ENCODE data around the gene TBC1D25. TPM values are rescaled to one million over a fixed set of nuclear protein-coding genes. Genes with fewer than 3 reads are reported as not detected.

The TBC1D25 gene
- total RNA-seq, 3 donors from 2014 or later = 11.3 to 13.0 (median 12.5) TPM

DNA sequence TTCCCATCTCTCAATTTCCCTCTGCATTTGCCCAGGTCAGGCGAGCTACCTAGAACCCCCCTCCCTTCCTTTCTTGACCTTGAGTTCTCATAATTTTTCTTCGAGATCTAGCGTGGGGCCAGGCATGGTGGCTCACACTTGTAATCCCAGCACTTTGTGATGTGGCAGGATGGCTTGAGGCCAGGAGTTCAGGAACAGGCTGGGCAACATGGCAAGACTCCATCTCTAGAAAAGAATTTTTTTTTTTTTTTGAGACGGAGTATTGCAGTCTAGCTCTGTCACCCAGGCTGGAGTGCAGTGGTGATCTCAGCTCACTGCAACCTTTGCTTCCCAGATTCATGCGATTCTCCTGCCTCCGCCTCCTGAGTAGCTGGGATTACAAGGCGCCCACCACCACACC lies 35.3 kb upstream of the TBC1D25 start:
- H3K4me3 ChIP-seq = no peak overlapping the region
- intact Hi-C loops (cut with DNase I; ENCODE audit: low total_unique reads) = no loop called here
- peaks cover 0 to 33% of the 10 kb centered on the region in 2 donors for H3K27me3 ChIP-seq
- TF ChIP-seq POLR2A (IDR thresholded peaks at IDR 0.05) = no peak
- H3K36me3 ChIP-seq = no peaks in the 10 kb centered on the region
- no peaks in the 10 kb centered on the region for H3K9me3 ChIP-seq
- no peak overlapping the region for H3K27ac ChIP-seq
- no peaks in the 10 kb centered on the region for H3K4me1 ChIP-seq
- no peak for DNase-seq (ENCODE audit: low spot score in 2 of 2)

DNA sequence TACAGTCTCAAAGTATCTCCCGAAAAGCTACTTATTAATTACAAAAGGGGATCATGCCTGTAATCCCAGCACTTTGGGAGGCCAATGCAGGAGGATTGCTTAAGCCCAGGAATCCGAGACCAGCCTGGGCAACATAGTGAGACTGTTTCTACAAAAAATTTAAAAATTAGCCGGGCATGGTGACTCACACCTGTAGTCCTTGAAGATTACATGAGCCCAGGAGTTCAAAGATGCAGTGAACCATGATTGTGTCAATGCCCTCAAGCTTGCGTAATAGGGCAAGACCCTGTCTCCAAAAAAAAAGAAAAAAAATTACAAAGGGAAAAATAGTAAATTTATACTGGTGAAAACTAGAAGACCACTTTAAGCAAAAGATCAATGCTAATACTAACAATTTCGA lies 34.0 kb upstream of the TBC1D25 start:
- Histone ChIP-seq H3K36me3 (no peaks in the 10 kb centered on the region), H3K27ac (no peak overlapping the region), H3K27me3 (peaks cover 0 to 29% of the 10 kb centered on the region in 2 donors), H3K4me1 (no peaks in the 10 kb centered on the region), H3K9me3 (no peaks in the 10 kb centered on the region), H3K4me3 (no peak overlapping the region)
- DNase-seq (ENCODE audit: low spot score in 2 of 2) = no peak
- intact Hi-C loops (cut with DNase I; ENCODE audit: low total_unique reads) = no loop called here
- TF ChIP-seq POLR2A (IDR thresholded peaks at IDR 0.05) (no peak), POLR2AphosphoS5 (IDR thresholded peaks at IDR 0.05) (no peak)
- TF ChIP-seq, protein P1, sequence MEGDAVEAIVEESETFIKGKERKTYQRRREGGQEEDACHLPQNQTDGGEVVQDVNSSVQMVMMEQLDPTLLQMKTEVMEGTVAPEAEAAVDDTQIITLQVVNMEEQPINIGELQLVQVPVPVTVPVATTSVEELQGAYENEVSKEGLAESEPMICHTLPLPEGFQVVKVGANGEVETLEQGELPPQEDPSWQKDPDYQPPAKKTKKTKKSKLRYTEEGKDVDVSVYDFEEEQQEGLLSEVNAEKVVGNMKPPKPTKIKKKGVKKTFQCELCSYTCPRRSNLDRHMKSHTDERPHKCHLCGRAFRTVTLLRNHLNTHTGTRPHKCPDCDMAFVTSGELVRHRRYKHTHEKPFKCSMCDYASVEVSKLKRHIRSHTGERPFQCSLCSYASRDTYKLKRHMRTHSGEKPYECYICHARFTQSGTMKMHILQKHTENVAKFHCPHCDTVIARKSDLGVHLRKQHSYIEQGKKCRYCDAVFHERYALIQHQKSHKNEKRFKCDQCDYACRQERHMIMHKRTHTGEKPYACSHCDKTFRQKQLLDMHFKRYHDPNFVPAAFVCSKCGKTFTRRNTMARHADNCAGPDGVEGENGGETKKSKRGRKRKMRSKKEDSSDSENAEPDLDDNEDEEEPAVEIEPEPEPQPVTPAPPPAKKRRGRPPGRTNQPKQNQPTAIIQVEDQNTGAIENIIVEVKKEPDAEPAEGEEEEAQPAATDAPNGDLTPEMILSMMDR (IDR thresholded peaks at IDR 0.05) = no peak

DNA sequence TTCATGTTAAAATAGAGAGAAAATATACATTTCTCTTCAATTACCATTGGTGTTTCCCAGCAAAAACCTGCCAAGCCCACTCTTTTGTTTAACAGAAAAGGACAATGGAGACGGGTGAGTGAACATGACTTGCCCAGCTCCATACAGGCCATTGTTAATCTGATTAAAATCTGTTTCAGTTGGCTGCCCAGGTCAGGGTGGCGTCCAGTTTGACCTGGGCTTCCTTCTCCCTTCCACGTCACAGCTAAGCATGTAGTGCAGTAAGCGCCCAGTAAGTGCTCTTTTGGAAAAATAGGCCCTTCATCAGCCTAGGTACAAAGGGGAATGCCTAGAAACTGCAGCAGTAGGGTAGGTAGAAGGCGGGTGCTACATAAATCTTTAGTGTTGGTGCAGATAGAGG lies 32.3 kb upstream of the TBC1D25 start:
- H3K9me3 ChIP-seq = no peaks in the 10 kb centered on the region
- intact Hi-C loops (cut with DNase I; ENCODE audit: low total_unique reads) = no loop called here
- TF ChIP-seq, protein P1 (IDR thresholded peaks at IDR 0.05) = no peak
- TF ChIP-seq POLR2AphosphoS5 (IDR thresholded peaks at IDR 0.05) (no peak), POLR2A (IDR thresholded peaks at IDR 0.05) (no peak)

DNA sequence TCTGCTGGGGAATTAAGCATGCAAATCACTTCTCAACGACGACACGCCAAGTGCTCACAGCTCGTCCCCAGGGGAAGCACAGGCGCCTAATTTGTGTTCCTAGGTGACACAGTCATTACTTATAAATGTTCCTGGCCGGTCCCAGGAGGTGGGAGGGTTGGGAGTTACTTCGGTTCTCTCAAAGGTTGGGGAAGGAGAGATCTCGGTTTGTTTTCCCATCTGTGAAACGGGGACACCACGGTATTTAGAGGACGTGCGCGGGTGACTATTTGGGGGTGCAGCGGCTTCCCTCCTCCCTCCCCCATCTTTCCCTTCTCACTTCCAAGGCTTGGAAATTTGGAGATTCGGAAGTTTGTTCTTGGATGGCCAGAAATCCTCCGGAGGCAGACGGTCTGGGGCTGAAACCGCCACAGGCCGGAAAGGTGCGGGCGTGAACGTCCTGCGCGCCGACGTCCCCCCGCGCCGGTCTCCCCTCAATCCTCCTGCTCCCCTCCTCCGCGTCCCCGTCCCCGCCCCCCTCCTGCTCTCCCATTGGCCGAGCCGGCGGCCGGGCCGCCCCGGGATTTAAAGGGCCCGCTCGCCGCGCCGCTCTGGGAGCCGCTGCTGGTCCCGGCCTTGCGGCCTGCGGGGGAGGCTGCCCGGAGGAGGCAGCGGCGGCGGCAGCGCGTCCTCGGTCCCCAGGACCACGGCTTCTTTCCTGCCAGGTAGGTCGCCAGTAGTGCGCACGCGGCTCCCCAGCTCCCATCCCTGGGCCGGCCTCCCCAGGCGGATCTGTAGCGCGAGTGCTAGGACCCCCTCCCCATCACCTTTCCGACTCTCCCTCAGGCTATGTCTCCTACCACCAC lies 30.9 kb upstream of the TBC1D25 start, which contains the start of gene PORCN:
TSS of gene PORCN (plus strand) at position 593 of the 845 bp plus-strand sequence. CDS start 829 bp downstream, outside the sequence.
- Histone ChIP-seq H3K36me3 (no peaks in the 10 kb centered on the region), H3K4me1 (no peaks in the 10 kb centered on the region), H3K9me3 (no peaks in the 10 kb centered on the region), H3K27ac (peak within 1 kb of the TSS; percentile 65 to 87), H3K27me3 (peaks cover 0 to 24% of the 10 kb centered on the region in 2 donors), H3K4me3 (peak within 1 kb of the TSS; percentile 61 to 71 (median 69))
- TF ChIP-seq POLR2A (IDR thresholded peaks at IDR 0.05) (no peak), POLR2AphosphoS5 (IDR thresholded peaks at IDR 0.05) (peak in 2 of 3 donors; percentile 24 to 51)
- TF ChIP-seq, protein P1 (IDR thresholded peaks at IDR 0.05) = no peak
- DNase-seq (ENCODE audit: low spot score in 2 of 2) = peak; percentile 64 to 78
- intact Hi-C loops (cut with DNase I; ENCODE audit: low total_unique reads) = no loop called here

More for the DNA sequence above, 32.3 kb upstream of the TBC1D25 start:
- DNase-seq (ENCODE audit: low spot score in 2 of 2) = no peak
- Histone ChIP-seq H3K4me3 (no peak overlapping the region), H3K36me3 (no peaks in the 10 kb centered on the region), H3K27me3 (peaks cover 0 to 26% of the 10 kb centered on the region in 2 donors), H3K4me1 (no peaks in the 10 kb centered on the region), H3K27ac (no peak overlapping the region)

DNA sequence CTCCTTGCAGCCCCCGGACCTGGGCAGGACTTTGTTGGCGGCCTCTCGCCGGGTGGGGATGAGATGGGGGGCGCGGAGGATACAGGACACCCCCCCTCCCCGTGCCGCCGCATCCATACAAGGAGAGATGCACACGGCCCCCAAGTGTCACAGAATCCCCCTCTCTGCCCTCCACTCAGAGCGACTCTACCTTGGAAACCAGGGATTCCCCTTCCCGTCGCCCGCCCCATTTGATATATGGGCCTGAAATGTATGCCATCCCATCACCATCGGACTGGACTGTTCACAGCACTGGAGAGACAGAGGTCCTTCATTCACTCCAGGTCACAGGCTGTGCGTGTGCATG lies 30.3 kb upstream of the TBC1D25 start:
- Histone ChIP-seq H3K4me1 (no peaks in the 10 kb centered on the region), H3K9me3 (no peaks in the 10 kb centered on the region), H3K36me3 (no peaks in the 10 kb centered on the region), H3K4me3 (peak overlapping the region; percentile 61 to 71 (median 69)), H3K27me3 (peaks cover 0 to 24% of the 10 kb centered on the region in 2 donors), H3K27ac (peak overlapping the region; percentile 65 to 87)
- no peak for DNase-seq (ENCODE audit: low spot score in 2 of 2)
- TF ChIP-seq, protein P1 (IDR thresholded peaks at IDR 0.05) = no peak
- no peak for TF ChIP-seq POLR2A (IDR thresholded peaks at IDR 0.05)
- no peak for TF ChIP-seq POLR2AphosphoS5 (IDR thresholded peaks at IDR 0.05)
- intact Hi-C loops (cut with DNase I; ENCODE audit: low total_unique reads) = no loop called here

All from breast epithelium (tissue), 4 donors.